Iris pigment epithelial cell (primary cell): ENCODE data around the gene PIK3R6.

Source experiments
- DNase-seq: peaks from one replicate; pipeline ENCODE4 v3.0.0-alpha.2; 2011; ENCODE audit warnings: low read depth

Gene PIK3R6

DNA sequence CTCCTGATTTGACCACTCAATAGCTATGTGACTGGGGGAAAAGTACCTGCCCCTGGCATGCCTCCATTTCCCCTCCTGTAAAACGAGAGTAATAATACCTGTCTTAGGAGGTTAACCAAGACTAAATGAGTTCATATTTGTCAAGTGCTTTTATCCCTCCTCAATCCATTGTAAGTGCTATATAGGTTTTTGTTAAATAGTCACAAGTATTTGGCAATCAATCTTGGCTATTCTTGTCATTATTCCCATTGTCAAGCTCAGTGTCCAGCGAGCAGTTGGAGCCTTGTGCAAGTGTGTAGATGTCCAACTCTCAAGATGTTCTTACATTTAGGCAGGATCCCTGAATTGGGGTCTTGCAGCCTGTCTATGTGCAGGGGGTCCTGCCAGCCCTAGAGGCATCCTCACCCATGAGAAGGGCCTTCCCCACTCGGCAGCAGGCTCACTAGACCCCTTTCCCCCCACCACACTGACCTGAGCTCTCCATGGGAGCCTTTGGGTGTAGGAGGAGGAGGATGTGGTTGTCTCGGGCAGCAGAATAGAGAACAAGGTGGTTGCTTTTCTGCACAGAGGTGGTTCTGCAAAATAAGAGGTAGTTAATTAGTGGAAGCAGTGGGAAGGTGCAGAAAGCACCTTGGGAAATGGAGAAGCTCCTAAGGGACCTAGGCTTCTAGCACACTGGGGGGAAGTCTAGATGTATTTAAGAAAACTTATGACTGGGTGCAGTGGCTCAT lies 18.0 kb downstream of the PIK3R6 start:
- no peak for DNase-seq

DNA sequence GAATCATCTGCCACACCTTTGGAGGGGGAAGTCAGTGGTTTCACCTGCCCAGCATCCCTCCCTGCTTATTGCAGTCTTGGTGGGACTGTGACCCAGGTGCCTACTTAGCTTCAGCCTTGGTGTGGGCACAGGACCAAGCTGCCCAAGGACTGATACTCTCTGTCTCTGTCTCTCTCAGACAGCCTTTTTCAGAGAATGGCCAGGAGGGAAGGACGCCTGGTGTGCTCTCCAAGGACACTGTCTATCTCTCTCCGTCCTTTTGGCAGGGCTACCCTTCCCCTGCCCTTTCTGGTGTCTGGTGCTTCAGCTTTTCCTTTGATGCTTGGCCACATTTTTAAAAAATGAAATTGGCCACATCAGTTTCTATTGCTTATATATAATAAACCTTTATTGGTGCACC lies 19.6 kb downstream of the PIK3R6 start:
- DNase-seq: no peak

DNA sequence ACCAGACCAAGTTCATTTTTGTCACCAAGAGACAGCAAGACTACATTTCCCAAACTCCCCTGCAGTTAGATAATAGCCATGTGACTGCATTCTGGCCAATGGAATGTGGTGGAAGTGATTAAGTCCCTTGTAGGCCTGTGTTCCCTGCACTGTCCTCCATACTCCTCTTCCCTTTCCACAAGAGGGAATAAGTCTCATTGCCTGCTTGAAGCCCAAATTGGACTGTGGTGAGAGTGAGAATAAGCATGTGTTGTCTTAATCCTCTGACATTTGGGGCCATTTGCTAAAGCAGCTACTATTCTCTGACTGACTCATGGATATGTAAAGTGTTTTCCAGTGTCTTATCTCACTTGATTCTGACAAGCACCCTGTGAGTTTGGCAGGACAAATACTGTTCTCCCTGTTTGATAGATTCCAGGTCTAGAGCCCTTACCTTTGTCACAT lies 20.7 kb downstream of the PIK3R6 start:
- DNase-seq: peak; percentile 69

DNA sequence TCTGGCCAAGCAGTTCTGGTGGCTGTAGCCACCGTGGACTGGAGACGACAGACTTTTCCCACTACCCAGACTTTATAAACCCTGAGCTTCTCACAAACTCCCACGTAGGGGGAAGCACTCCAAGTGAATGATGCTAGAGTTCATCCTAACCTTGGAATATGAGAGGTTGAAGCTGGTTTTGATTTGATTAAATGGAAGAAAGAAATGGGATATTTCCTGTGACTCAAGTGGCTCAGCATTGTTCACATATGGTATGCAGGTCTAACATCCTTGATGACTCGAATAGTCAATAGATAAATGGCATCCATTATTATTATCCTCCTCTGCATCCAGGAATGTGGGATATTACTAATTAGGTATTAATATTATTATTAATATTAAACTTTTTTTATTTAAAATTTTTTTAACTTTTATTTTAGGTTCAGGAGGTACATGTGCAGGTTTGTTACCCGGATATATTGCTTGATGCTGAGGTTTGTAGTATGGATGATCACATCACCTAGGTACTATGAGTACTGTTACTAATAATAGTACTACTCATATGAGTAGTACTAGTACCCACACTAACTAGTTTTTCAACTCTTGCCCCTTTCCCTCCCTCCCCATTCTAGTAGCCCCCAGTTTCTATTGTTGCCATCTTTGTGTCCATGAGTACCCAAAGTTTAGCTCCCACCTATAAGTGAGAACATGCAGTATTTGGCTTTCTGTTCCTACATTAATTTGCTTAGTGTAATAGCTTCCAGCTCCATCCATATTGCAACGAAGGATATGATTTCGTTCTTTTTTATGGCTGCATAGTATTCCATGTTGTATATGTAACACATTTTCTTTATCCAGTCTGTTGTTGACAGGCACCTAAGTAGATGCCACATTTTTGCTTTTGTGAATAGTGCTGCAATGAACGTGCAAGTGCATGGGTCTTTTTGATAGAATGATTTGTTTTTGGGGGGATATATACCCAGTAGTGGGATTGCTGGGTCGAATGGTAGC lies 22.9 kb downstream of the PIK3R6 start:
- no peak for DNase-seq

GRCh38 chr17:8843344-8843743 lies 24.1 kb downstream of the PIK3R6 start:
- no peak for DNase-seq

GRCh38 chr17:8841844-8842243 lies 25.6 kb downstream of the PIK3R6 start:
- DNase-seq: no peak

- DNase-seq: no peak
Observed at GRCh38 chr17:8839410-8839935, 28.0 kb downstream of the PIK3R6 start.

- DNase-seq: no peak
Observed at GRCh38 chr17:8838551-8839095, 28.9 kb downstream of the PIK3R6 start.

GRCh38 chr17:8837563-8838075 lies 29.9 kb downstream of the PIK3R6 start:
- no peak for DNase-seq

- DNase-seq: no peak
Observed at GRCh38 chr17:8836821-8837562, 30.5 kb downstream of the PIK3R6 start.

GRCh38 chr17:8835631-8836364 lies 31.7 kb downstream of the PIK3R6 start:
- no peak for DNase-seq

DNA sequence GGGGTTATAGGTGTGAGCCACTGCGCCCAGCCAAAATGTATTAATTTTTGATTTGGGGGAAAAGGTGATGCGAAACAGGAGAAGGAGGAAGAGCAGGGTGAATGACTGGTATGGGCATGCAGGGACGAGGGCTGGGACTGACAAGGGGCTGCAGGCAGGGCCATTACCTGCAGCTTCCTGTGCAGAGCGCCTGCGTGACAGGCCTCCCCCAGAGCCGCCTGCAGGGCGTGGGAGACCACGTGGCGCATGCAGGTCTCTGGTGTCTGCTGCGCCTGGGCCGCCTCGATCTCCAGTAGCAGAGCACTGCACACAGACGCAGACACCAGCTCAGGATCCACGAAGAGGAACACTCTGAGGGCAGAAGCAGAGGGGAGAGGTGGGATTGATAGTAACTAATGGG lies 32.4 kb downstream of the PIK3R6 start:
- no peak for DNase-seq

- DNase-seq: no peak
Observed at GRCh38 chr17:8832711-8833352, 34.6 kb downstream of the PIK3R6 start.

DNA sequence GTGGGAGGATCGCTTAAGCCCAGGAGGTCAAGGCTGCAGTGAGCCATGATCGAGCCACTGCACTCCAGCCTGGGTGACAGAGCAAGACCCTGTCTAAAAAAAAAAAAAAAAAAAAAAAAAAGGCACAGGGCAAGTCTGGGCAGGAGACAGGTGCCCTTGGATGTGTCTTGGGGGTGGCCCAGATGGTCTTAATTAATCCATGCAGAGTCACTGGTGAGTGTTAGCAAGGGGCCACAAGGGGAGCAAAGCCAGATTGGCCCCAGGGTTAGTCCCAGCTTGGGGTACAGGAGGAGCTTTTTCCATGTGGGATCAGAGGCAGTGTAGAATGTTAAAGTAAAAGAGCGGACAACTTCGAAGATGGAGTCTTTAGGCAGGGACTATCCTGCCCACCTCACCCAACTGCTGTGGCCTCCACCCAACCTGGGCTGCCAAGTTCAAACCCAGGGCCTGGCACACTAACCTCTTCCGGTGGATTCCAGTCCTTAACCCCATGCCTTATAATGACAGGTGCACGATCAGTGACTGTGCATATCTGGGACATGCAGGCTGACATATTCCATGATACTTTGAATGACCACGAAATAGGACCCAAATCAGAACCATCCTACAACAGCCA lies 36.1 kb downstream of the PIK3R6 start:
- no peak for DNase-seq

GRCh38 chr17:8830141-8830540 lies 37.3 kb downstream of the PIK3R6 start:
- no peak for DNase-seq

- no peak for DNase-seq
Observed at GRCh38 chr17:8829036-8829941, 38.2 kb downstream of the PIK3R6 start.

DNA sequence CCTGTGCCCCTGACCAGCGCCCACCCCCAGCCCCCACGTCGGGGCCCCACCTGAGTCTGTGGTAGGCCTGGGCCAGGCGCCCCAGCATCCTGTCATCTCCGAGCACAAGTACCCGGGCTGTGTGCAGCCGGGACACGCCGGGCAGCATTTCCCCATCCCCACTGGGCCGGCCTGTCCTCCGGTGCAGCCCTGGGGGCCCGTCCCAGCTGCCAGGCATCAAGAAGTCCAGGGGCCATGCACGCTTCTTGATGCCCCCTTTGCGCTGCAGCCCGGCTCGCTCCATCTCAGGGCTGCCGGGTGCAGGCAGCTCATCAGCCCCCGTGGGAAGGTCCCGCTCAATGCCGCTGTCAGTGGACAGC lies 39.0 kb downstream of the PIK3R6 start:
- DNase-seq: no peak

DNA sequence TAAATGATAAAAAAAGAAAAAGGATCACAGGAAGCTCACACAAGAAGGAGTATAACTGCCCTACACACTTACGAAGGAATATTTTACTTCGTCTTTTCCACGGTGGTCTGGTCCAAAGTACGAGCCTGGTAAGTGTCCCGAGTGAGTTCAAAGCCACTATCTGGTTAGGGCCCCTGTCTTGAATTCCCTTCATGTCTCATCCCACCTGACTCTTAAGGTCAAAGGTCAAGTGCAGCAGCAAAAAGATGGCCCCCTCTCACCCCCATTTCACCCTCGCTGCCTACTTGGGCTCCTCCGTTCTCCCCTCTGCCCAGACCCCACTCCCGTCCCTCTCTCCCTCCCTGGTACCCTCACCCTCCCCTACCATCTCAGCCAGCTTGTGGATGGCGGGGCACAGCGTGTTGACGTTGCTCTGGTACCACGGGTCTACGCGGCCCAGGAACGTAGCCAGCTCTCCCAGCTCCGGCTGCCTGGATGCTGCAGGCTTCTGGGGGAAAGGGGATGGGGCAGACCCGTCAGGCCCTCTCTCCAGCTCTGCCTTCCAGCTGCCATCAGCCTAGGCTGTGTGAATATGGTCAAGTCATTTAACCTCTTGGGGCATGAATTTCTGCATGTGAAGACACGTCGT lies 40.6 kb downstream of the PIK3R6 start:
- DNase-seq: no peak
